Mucosa of descending colon (tissue), 3 donors: ENCODE data around the gene ITGAD. TPM values are rescaled to one million over a fixed set of nuclear protein-coding genes. Genes with fewer than 3 reads are reported as not detected.
"Not testable (repeated sequence)": the region's sequence is repeated elsewhere in the genome, so short reads cannot be mapped to it uniquely, and the experiment has no call there.

Experiments used
- ATAC-seq: fragments of 200-7000 bp; cut with Tn5 transposase; one replicate; pipeline ENCODE4 v1.9.1; 2020; ENCODE audit warnings: mild to moderate bottlenecking, moderate library complexity
- DNase-seq, 3 donors: peaks; one replicate each; pipeline ENCODE4 v3.0.0-alpha.2; 2020
- H3K36me3 ChIP-seq: fragments of 200-600 bp; one replicate; pipeline ENCODE4 v1.8.0; 2021; ENCODE audit warnings: low read depth, mild to moderate bottlenecking
- H3K4me1 ChIP-seq: fragments of 200-600 bp; one replicate; pipeline ENCODE4 v1.8.0; 2021; ENCODE audit warnings: low read depth, mild to moderate bottlenecking
- H3K4me3 ChIP-seq: fragments of 200-600 bp; one replicate; pipeline ENCODE4 v1.8.0; 2021; ENCODE audit warnings: mild to moderate bottlenecking
- H3K9me3 ChIP-seq: fragments of 200-600 bp; one replicate; pipeline ENCODE4 v1.8.0; 2021; ENCODE audit warnings: mild to moderate bottlenecking
- CTCF ChIP-seq: fragments of 200-600 bp; IDR thresholded peaks from one replicate; pipeline ENCODE4 v1.8.0; 2022; ENCODE audit warnings: antibody characterized with exemption, mild to moderate bottlenecking
- intact Hi-C, 2 donors: fragments of 100-400 bp; cut with DNase I in 1 of 2; cut with micrococcal nuclease in 1 of 2; formaldehyde crosslinking; loops; one replicate each; pipeline versions ENCODE4 v1.11.0 to v1.11.1; 2022; cut with DNase I, micrococcal nuclease
- total RNA-seq, 3 donors: library from RNA; stranded (reverse); fragmentation: NEBNext Ultra II Directional in 2 of 3; extraction: Animal tissue kit (Norgen Biotek cat#: 25700) in 2 of 3; gene quantifications; one replicate each; pipeline versions ENCODE4 v1.2.1 to v1.2.4, GENCODE V29; 2021 to 2023
- donor health status: DM: no; HTN: no; CAD: no; lungs with moderate emphysema.
- donor health status: DM: no; HTN: no; CAD: no.
- donor health status: DM: no; HTN: yes; CAD: no.

The ITGAD gene
- total RNA-seq, 3 donors from 2014 or later, result 0.41 TPM; not detected in 2

DNA sequence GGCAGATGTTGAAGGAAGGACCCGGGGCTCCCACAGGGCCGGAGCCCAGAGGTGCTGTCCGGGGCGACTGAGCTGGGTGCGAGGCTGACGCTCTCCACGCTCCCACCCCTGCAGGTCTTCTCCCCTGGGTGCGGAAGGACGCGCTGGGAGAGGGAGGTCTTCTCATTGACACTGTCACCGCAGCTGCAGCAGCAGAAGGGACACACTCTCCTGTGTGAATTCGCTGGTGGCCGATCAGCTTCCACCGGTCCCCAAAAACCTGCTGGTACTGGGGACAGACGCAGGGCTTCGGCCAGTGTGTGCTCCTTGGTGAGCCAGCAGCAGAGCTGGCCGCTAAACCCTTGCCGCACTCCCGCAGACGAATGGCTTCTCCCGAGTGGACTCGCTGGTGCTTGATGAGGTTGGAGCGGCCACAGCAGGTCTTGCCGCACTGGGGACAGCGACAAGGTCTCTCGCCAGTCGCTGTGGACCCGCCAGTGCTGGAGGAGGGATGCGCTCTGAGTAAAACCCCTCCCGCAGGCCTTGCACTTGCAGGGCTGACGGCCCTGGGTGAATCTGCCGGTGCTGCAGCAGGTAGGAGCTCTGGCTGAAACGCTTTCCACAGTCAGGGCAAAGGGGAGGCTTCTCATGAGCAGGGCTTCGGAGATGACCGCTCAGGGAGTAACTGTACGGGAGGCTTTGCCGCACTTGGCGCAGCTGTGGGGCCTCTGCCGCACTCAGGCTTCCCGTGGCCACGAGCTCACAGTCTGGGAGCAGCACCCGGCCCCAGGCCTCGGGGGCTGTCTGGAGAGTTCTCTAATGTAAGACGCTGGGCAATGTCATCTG lies 43.3 kb downstream of the ITGAD start:
- ATAC-seq (no peak), DNase-seq (peak in 1 of 3 donors; percentile 39)
- Histone ChIP-seq H3K4me1 (no peaks in the 10 kb centered on the region), H3K36me3 (no peaks in the 10 kb centered on the region), H3K9me3 (no peaks in the 10 kb centered on the region), H3K4me3 (no peak overlapping the region)
- no peak for TF ChIP-seq CTCF
- intact Hi-C loops, result no loop called here

DNA sequence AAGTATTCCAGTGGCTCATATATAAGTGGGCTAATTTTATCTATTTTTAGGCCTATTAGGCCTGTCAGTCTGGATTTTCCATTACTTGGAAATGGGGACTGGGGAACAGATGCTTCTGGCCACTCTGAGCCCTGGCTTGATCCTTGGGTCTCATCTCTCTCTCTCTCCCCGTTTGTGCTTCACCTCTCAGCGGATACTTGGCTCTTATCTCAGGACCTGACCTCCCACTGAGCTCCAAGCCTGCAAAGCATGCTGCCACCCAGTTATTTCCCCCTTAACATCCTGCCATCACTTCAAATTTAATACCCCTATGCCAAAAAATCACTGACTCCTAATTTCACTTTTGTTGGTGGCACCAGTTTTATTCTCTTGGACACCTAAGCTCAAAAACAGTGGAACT lies 45.3 kb downstream of the ITGAD start:
- intact Hi-C loops, result no loop called here
- H3K9me3 ChIP-seq, result no peaks in the 10 kb centered on the region
- no peak for TF ChIP-seq CTCF

DNA sequence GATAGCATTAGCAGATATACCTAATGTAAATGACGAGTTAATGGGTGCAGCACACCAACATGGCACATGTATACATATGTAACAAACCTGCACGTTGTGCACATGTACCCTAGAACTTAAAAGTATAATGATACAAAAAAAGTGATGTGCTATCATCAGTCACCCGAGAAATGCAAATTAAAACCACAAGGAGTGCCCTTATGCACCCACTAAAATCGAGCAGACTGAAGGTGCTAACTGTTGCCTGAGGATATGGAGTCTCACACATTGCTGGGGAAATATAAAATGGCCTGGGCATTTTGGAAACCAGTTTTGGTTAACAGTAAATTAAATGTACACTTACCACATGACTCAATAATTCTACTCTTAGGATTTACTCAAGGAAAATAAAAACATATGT lies 45.9 kb downstream of the ITGAD start:
- DNase-seq, result not testable (repeated sequence)

More for the DNA sequence above, 45.3 kb downstream of the ITGAD start:
- ATAC-seq (no peak), DNase-seq (no peak)
- no peaks in the 10 kb centered on the region for H3K36me3 ChIP-seq
- H3K4me1 ChIP-seq, result peaks cover 2% of the 10 kb centered on the region
- H3K4me3 ChIP-seq, result no peak overlapping the region

DNA sequence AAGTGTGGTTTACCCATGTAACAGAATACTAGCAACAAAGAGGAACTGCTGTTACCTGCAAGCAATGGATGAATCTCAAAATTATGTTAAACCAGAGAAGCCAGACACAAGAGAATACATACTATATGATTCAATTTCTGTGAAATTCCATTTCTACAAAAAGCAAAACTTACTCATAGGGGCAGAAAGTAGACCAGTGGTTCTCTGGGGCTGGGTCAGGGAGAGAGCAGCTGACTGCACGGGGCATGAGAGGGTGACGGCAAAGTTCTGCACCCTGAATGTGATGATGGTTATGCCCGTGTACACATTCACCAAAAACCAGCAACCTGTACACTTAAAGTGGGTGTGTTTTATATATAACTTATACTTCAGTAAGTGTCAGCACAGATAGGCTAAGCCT lies 46.4 kb downstream of the ITGAD start:
- ATAC-seq, result no peak
- intact Hi-C loops, result no loop called here
- Histone ChIP-seq H3K4me3 (no peak overlapping the region), H3K36me3 (no peaks in the 10 kb centered on the region), H3K9me3 (no peaks in the 10 kb centered on the region), H3K4me1 (peaks cover 2% of the 10 kb centered on the region)
- TF ChIP-seq CTCF, result no peak
- no peak for DNase-seq

More for the DNA sequence above, 45.9 kb downstream of the ITGAD start:
- H3K9me3 ChIP-seq, ATAC-seq, H3K4me3 ChIP-seq, H3K4me1 ChIP-seq, H3K36me3 ChIP-seq, intact Hi-C loops: not testable (repeated sequence)

DNA sequence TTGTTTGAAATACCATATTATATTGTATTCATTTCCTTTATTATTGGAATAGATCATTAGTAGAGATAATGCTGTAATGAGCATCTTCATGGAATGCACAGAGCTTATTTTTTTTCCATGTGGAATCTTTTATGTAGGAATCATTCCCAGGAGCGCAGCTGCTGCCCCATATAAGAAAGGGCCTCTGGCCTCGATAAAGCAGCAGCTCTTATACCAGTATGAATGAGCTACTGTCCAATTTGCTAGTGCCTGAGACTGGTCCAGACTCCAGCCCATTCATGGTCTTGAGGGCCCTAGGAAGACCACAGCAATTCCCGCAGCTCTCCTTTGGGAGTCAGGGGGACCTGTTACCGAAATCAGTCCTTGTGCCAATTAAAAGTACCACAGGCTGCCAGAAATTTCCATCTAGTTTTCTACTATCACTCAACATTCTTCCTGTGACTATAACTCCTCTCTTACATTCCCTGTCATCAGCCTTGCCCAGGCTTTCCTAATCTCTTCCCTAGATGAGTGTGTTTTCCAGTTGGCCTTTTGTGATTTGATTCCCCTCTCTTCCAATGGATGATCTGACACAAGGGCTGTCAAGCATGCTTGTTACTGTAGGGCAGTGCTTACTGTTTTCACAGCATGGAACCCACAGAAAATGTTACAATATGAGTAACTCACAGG lies 47.5 kb downstream of the ITGAD start:
- Histone ChIP-seq H3K4me3 (no peak overlapping the region), H3K36me3 (no peaks in the 10 kb centered on the region), H3K9me3 (no peaks in the 10 kb centered on the region), H3K4me1 (peaks cover 2% of the 10 kb centered on the region)
- no peak for ATAC-seq
- peak in 1 of 3 donors; percentile 2 for DNase-seq
- no peak for TF ChIP-seq CTCF
- intact Hi-C loops, result loop anchor here (5.0 to 10.0 kb wide), 2 partner anchors 453 to 456 kb away; partner anchors contain the start of gene HSD3B7 (in 2 of the 2)

DNA sequence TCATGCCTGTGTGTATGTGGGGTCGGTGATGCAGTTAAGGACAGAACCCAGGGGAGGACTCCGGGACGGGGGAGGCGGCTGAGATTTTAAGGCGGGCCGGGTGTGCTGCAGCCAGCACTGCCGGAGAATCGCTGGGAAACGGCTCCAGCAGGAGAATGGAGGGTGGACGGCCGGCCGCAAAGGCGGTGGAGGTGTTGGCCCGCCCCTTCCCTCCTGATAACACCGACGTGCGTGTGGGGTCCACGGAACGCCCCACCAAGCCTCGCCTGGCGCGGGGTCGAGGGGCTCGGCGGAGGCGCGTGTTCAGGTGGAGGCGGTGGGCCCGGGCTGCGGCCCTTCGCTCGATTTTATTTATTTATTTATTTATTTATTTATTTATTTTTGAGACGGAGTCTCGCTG lies 48.8 kb downstream of the ITGAD start:
- peak in 1 of 3 donors; percentile 54 for DNase-seq
- ATAC-seq, result no peak
- H3K9me3 ChIP-seq, result no peaks in the 10 kb centered on the region
- H3K36me3 ChIP-seq, result no peaks in the 10 kb centered on the region
- TF ChIP-seq CTCF, result no peak
- H3K4me1 ChIP-seq, result peaks cover 2% of the 10 kb centered on the region
- intact Hi-C loops, result loop anchor here (5.0 to 10.0 kb wide), 2 partner anchors 455 to 457 kb away; partner anchors contain the start of gene HSD3B7 (in 2 of the 2)
- H3K4me3 ChIP-seq, result no peak overlapping the region

DNA sequence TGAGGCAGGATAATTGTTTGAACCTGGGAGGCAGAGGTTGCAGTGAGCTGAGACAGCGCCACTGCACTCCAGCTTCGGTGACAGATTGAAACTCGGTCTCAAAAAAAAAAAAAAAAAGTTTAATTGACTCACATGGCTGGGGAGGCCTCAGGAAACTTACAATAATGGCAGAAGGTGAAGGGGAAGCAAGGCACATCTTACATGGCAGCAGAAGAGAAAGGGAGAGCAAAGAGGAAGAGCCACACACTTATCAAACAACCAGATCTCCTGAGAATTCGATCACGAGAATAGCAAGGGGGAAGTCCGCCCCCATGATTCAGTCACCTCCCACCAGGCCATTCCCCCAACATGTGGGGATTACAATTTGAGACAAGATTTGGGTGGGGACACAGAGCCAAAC lies 52.8 kb downstream of the ITGAD start:
- H3K4me1 ChIP-seq, H3K4me3 ChIP-seq, DNase-seq, ATAC-seq, H3K9me3 ChIP-seq, H3K36me3 ChIP-seq: not testable (repeated sequence)
- intact Hi-C loops, result loop anchor here in 1 of 2 donors (10.0 kb wide), 1 partner anchor 461 kb away; the partner anchor contains the start of gene HSD3B7
